ENCODE measurements around the gene MRPS11.

- TF ChIP-seq CTCF (IDR thresholded peaks at IDR 0.05; ENCODE audit: borderline replicate concordance, extremely low read depth, low read length, poor library complexity, severe bottlenecking) (no peak), EZH2 (IDR thresholded peaks at IDR 0.05; ENCODE audit: borderline replicate concordance, low read depth, low read length, severe bottlenecking) (no peak)
Measured at GRCh38 chr15:88509964-88510363, 42.5 kb downstream of the MRPS11 start.

All from DND-41 (cell line).